ENCODE measurements around the gene EFNA5. TPM values are rescaled to one million over a fixed set of nuclear protein-coding genes. Genes with fewer than 3 reads are reported as not detected.

Gene EFNA5
- total and polyA plus RNA-seq, 2 experiments from 2014 or later, result 7.5 to 10.1 TPM

- H3K36me3 Mint-ChIP-seq (ENCODE audit: low read depth), result no peaks in the 10 kb centered on the region
- H3K27me3 Mint-ChIP-seq (ENCODE audit: insufficient read depth, low read depth, poor library complexity), result peaks cover 2% of the 10 kb centered on the region
- H3K36me3 ChIP-seq (ENCODE audit: insufficient read depth), result no peaks in the 10 kb centered on the region
- no peaks in the 10 kb centered on the region for H3K9me3 Mint-ChIP-seq
- 0 out of 2 replicates have a peak, but pooled peaks cover 3% of the 10 kb centered on the region for H3K9me2 ChIP-seq (ENCODE audit: insufficient read depth)
- no peak overlapping the region for H3K4me3 ChIP-seq
- no peak overlapping the region for H3K4me3 Mint-ChIP-seq
- H3K27ac ChIP-seq (ENCODE audit: low read depth), result no peak overlapping the region; the same call in 1 of the 2 replicates
- H3F3A ChIP-seq (replicated peaks; ENCODE audit: low read depth), result no peaks in the 10 kb centered on the region
- ATAC-seq (no peak; the same call in 2 of the 3 replicates), DNase-seq (ENCODE audit: low spot score) (no peak)
- TF ChIP-seq JUNB (IDR thresholded peaks at IDR 0.05; ENCODE audit: unreplicated experiment) (no peak), POLR2AphosphoS5 (IDR thresholded peaks at IDR 0.05; ENCODE audit: low read depth) (no peak), CREB1 (CRISPR knock-in tag; IDR thresholded peaks at IDR 0.05; ENCODE audit: low read depth) (no peak), ZNF331 (CRISPR knock-in tag; IDR thresholded peaks at IDR 0.05; ENCODE audit: low read depth) (no peak), STAT1 (IDR thresholded peaks at IDR 0.05; ENCODE audit: unreplicated experiment) (no peak), EZH2 (IDR thresholded peaks at IDR 0.05; ENCODE audit: low read depth, unreplicated experiment) (no peak), EZH2phosphoT487 (IDR thresholded peaks at IDR 0.05; ENCODE audit: unreplicated experiment) (no peak), ETS1 (IDR thresholded peaks at IDR 0.05) (no peak), ZNF114 (CRISPR knock-in tag; IDR thresholded peaks at IDR 0.05) (no peak), NANOG (IDR thresholded peaks at IDR 0.05; ENCODE audit: borderline replicate concordance) (no peak)
- TF ChIP-seq, protein P1, sequence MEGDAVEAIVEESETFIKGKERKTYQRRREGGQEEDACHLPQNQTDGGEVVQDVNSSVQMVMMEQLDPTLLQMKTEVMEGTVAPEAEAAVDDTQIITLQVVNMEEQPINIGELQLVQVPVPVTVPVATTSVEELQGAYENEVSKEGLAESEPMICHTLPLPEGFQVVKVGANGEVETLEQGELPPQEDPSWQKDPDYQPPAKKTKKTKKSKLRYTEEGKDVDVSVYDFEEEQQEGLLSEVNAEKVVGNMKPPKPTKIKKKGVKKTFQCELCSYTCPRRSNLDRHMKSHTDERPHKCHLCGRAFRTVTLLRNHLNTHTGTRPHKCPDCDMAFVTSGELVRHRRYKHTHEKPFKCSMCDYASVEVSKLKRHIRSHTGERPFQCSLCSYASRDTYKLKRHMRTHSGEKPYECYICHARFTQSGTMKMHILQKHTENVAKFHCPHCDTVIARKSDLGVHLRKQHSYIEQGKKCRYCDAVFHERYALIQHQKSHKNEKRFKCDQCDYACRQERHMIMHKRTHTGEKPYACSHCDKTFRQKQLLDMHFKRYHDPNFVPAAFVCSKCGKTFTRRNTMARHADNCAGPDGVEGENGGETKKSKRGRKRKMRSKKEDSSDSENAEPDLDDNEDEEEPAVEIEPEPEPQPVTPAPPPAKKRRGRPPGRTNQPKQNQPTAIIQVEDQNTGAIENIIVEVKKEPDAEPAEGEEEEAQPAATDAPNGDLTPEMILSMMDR (conservative IDR thresholded peaks at IDR 0.05; ENCODE audit: low read depth in 2 of 2), result no peak
- TF ChIP-seq, protein P2, sequence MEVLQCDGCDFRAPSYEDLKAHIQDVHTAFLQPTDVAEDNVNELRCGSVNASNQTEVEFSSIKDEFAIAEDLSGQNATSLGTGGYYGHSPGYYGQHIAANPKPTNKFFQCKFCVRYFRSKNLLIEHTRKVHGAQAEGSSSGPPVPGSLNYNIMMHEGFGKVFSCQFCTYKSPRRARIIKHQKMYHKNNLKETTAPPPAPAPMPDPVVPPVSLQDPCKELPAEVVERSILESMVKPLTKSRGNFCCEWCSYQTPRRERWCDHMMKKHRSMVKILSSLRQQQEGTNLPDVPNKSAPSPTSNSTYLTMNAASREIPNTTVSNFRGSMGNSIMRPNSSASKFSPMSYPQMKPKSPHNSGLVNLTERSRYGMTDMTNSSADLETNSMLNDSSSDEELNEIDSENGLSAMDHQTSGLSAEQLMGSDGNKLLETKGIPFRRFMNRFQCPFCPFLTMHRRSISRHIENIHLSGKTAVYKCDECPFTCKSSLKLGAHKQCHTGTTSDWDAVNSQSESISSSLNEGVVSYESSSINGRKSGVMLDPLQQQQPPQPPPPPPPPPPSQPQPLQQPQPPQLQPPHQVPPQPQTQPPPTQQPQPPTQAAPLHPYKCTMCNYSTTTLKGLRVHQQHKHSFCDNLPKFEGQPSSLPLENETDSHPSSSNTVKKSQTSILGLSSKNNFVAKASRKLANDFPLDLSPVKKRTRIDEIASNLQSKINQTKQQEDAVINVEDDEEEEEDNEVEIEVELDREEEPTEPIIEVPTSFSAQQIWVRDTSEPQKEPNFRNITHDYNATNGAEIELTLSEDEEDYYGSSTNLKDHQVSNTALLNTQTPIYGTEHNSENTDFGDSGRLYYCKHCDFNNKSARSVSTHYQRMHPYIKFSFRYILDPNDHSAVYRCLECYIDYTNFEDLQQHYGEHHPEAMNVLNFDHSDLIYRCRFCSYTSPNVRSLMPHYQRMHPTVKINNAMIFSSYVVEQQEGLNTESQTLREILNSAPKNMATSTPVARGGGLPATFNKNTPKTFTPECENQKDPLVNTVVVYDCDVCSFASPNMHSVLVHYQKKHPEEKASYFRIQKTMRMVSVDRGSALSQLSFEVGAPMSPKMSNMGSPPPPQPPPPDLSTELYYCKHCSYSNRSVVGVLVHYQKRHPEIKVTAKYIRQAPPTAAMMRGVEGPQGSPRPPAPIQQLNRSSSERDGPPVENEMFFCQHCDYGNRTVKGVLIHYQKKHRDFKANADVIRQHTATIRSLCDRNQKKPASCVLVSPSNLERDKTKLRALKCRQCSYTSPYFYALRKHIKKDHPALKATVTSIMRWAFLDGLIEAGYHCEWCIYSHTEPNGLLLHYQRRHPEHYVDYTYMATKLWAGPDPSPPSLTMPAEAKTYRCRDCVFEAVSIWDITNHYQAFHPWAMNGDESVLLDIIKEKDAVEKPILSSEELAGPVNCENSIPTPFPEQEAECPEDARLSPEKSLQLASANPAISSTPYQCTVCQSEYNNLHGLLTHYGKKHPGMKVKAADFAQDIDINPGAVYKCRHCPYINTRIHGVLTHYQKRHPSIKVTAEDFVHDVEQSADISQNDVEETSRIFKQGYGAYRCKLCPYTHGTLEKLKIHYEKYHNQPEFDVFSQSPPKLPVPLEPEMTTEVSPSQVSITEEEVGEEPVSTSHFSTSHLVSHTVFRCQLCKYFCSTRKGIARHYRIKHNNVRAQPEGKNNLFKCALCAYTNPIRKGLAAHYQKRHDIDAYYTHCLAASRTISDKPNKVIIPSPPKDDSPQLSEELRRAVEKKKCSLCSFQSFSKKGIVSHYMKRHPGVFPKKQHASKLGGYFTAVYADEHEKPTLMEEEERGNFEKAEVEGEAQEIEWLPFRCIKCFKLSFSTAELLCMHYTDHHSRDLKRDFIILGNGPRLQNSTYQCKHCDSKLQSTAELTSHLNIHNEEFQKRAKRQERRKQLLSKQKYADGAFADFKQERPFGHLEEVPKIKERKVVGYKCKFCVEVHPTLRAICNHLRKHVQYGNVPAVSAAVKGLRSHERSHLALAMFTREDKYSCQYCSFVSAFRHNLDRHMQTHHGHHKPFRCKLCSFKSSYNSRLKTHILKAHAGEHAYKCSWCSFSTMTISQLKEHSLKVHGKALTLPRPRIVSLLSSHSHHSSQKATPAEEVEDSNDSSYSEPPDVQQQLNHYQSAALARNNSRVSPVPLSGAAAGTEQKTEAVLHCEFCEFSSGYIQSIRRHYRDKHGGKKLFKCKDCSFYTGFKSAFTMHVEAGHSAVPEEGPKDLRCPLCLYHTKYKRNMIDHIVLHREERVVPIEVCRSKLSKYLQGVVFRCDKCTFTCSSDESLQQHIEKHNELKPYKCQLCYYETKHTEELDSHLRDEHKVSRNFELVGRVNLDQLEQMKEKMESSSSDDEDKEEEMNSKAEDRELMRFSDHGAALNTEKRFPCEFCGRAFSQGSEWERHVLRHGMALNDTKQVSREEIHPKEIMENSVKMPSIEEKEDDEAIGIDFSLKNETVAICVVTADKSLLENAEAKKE (CRISPR knock-in tag; IDR thresholded peaks at IDR 0.05), result no peak
- TF ChIP-seq, protein P3, sequence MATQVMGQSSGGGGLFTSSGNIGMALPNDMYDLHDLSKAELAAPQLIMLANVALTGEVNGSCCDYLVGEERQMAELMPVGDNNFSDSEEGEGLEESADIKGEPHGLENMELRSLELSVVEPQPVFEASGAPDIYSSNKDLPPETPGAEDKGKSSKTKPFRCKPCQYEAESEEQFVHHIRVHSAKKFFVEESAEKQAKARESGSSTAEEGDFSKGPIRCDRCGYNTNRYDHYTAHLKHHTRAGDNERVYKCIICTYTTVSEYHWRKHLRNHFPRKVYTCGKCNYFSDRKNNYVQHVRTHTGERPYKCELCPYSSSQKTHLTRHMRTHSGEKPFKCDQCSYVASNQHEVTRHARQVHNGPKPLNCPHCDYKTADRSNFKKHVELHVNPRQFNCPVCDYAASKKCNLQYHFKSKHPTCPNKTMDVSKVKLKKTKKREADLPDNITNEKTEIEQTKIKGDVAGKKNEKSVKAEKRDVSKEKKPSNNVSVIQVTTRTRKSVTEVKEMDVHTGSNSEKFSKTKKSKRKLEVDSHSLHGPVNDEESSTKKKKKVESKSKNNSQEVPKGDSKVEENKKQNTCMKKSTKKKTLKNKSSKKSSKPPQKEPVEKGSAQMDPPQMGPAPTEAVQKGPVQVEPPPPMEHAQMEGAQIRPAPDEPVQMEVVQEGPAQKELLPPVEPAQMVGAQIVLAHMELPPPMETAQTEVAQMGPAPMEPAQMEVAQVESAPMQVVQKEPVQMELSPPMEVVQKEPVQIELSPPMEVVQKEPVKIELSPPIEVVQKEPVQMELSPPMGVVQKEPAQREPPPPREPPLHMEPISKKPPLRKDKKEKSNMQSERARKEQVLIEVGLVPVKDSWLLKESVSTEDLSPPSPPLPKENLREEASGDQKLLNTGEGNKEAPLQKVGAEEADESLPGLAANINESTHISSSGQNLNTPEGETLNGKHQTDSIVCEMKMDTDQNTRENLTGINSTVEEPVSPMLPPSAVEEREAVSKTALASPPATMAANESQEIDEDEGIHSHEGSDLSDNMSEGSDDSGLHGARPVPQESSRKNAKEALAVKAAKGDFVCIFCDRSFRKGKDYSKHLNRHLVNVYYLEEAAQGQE (IDR thresholded peaks at IDR 0.05; ENCODE audit: unreplicated experiment), result no peak
- no peak overlapping the region for H2AFZ ChIP-seq
- no peaks in the 10 kb centered on the region for H3K79me2 ChIP-seq (replicated peaks; ENCODE audit: insufficient read depth)
- H4K20me1 ChIP-seq (replicated peaks; ENCODE audit: insufficient read depth), result no peaks in the 10 kb centered on the region
- H3K4me1 Mint-ChIP-seq, result peaks cover 68% of the 10 kb centered on the region
- peak overlapping the region; percentile 58; the same call in 1 of the 2 replicates for H3K27ac Mint-ChIP-seq
- no peaks in the 10 kb centered on the region for H3K27me3 ChIP-seq (ENCODE audit: insufficient read depth)
- peaks cover 51% of the 10 kb centered on the region for H3K4me1 ChIP-seq (ENCODE audit: insufficient read depth)
- H3K4me2 ChIP-seq, result peak overlapping the region; percentile 29; the same call in 1 of the 2 replicates
Measured at GRCh38 chr5:107478068-107478641, 192.6 kb downstream of the EFNA5 start.
